Uterus (tissue), 4 donors: ENCODE measurements around the gene KCNMB1. TPM values are rescaled to one million over a fixed set of nuclear protein-coding genes. Genes with fewer than 3 reads are reported as not detected.

Experiments
- DNase-seq, 2 donors: peaks; one replicate each; pipeline ENCODE4 v3.0.0-alpha.2; 2019 to 2020
- H3K27ac ChIP-seq, 2 donors: fragments of 200-600 bp; sonication (generic); 1 replicate in 1 of 2; 2 replicates in 1 of 2; pipeline ENCODE4 v1.5.1; 2016 to 2018
- H3K27me3 ChIP-seq, 2 donors: fragments of 200-600 bp; sonication (generic); one replicate each; pipeline ENCODE4 v1.5.1; 2018 to 2019; ENCODE audit warnings: control low read depth in 1 of 2
- H3K36me3 ChIP-seq, 2 donors: fragments of 200-600 bp; sonication (generic); one replicate each; pipeline ENCODE4 v1.5.1; 2019; ENCODE audit warnings: control low read depth in 1 of 2
- H3K4me1 ChIP-seq, 2 donors: fragments of 200-600 bp; sonication (generic); one replicate each; pipeline ENCODE4 v1.5.1; 2018 to 2019; ENCODE audit warnings: control low read depth in 1 of 2
- H3K4me3 ChIP-seq, 2 donors: fragments of 200-600 bp; sonication (generic); 1 replicate in 1 of 2; 2 replicates in 1 of 2; pipeline ENCODE4 v1.5.1; 2018 to 2019; ENCODE audit warnings: mild to moderate bottlenecking in 1 of 2
- H3K9me3 ChIP-seq, 2 donors: fragments of 200-600 bp; sonication (generic); one replicate each; pipeline ENCODE4 v1.5.1; 2019; ENCODE audit warnings: control low read depth in 1 of 2
- CTCF ChIP-seq, 4 experiments: fragments of 200-600 bp in 2 of 4; fragments of 450-650 bp in 2 of 4; sonication (generic) in 2 of 4; IDR thresholded peaks; one replicate each; pipeline ENCODE4 v1.5.1; 2016 to 2019; ENCODE audit warnings: antibody characterized with exemption in 4 of 4, mild to moderate bottlenecking in 2 of 4, moderate library complexity in 1 of 4
- POLR2A ChIP-seq, 2 donors: fragments of 450-650 bp; IDR thresholded peaks; one replicate each; pipeline ENCODE4 v1.6.1; 2016; ENCODE audit warnings: antibody characterized with exemption in 2 of 2, mild to moderate bottlenecking in 1 of 2, moderate library complexity in 1 of 2
- intact Hi-C: fragments of 100-400 bp; cut with DNase I; formaldehyde crosslinking; loops from one replicate; pipeline ENCODE4 v1.15.1; 2023; ENCODE audit warnings: low total_unique reads
- total RNA-seq, 4 donors: library from RNA; depleted of rRNA in 3 of 4; stranded (reverse); fragments of >200 nt in 3 of 4; gene quantifications; one replicate each; pipeline versions ENCODE4 v1.1.0 to v1.2.4, GENCODE V29; 2014 to 2023
- donor health status: DM: yes; HTN: yes; CAD: no.

KCNMB1 gene
- total RNA-seq, 4 donors from 2014 or later: 5.7 to 42.6 (median 8.7) TPM

GRCh38 chr5:170360709-170361108 lies 28.5 kb downstream of the KCNMB1 start:
- Histone ChIP-seq H3K9me3 (no peaks in the 10 kb centered on the region), H3K36me3 (no peaks in the 10 kb centered on the region), H3K4me1 (no peaks in the 10 kb centered on the region), H3K27me3 (no peaks in the 10 kb centered on the region), H3K27ac (peak overlapping the region in 1 of 2 donors; percentile 41), H3K4me3 (no peak overlapping the region)
- no peak for DNase-seq
- TF ChIP-seq CTCF (IDR thresholded peaks at IDR 0.05): no peak
- TF ChIP-seq POLR2A (IDR thresholded peaks at IDR 0.05): no peak
- intact Hi-C loops: no loop called here

- peak; percentile 52 to 53 for DNase-seq
- Histone ChIP-seq H3K9me3 (no peaks in the 10 kb centered on the region), H3K27ac (peak overlapping the region in 1 of 2 donors; percentile 3), H3K27me3 (no peaks in the 10 kb centered on the region), H3K4me3 (no peak overlapping the region), H3K36me3 (no peaks in the 10 kb centered on the region), H3K4me1 (no peaks in the 10 kb centered on the region)
- intact Hi-C loops: no loop called here
- TF ChIP-seq POLR2A (IDR thresholded peaks at IDR 0.05) (no peak), CTCF (IDR thresholded peaks at IDR 0.05) (no peak)
Measured at GRCh38 chr5:170357955-170358444, 31.2 kb downstream of the KCNMB1 start.

GRCh38 chr5:170355601-170356098 lies 33.5 kb downstream of the KCNMB1 start:
- Histone ChIP-seq H3K4me1 (no peaks in the 10 kb centered on the region), H3K9me3 (no peaks in the 10 kb centered on the region), H3K36me3 (no peaks in the 10 kb centered on the region), H3K27me3 (no peaks in the 10 kb centered on the region), H3K27ac (no peak overlapping the region), H3K4me3 (no peak overlapping the region)
- no peak for DNase-seq
- intact Hi-C loops: no loop called here
- TF ChIP-seq POLR2A (IDR thresholded peaks at IDR 0.05) (no peak), CTCF (IDR thresholded peaks at IDR 0.05) (no peak)

GRCh38 chr5:170353961-170354360 lies 35.2 kb downstream of the KCNMB1 start:
- no peak for TF ChIP-seq CTCF (IDR thresholded peaks at IDR 0.05)
- TF ChIP-seq POLR2A (IDR thresholded peaks at IDR 0.05): no peak
- intact Hi-C loops: no loop called here
- H3K36me3 ChIP-seq: no peaks in the 10 kb centered on the region
- no peaks in the 10 kb centered on the region for H3K9me3 ChIP-seq
- H3K4me3 ChIP-seq: no peak overlapping the region
- no peak overlapping the region for H3K27ac ChIP-seq
- H3K4me1 ChIP-seq: no peaks in the 10 kb centered on the region
- H3K27me3 ChIP-seq: no peaks in the 10 kb centered on the region
- DNase-seq: peak; percentile 45 to 49

- Histone ChIP-seq H3K27ac (peak overlapping the region; percentile 45 to 58), H3K4me1 (no peaks in the 10 kb centered on the region), H3K27me3 (no peaks in the 10 kb centered on the region), H3K4me3 (no peak overlapping the region), H3K9me3 (no peaks in the 10 kb centered on the region), H3K36me3 (no peaks in the 10 kb centered on the region)
- intact Hi-C loops: no loop called here
- peak in 1 of 2 donors; percentile 41 for DNase-seq
- TF ChIP-seq POLR2A (IDR thresholded peaks at IDR 0.05) (no peak), CTCF (IDR thresholded peaks at IDR 0.05) (no peak)
Measured at GRCh38 chr5:170353011-170353761, 36.0 kb downstream of the KCNMB1 start.
